Naive B cell (primary cell): Measurements from ENCODE around the gene TTC8. TPM values are rescaled to one million over a fixed set of nuclear protein-coding genes. Genes with fewer than 3 reads are reported as not detected.

Experiments used
- ATAC-seq, 2 donors: fragments of 150-1000 bp; cut with Tn5 transposase; 2 replicates each; pipeline ENCODE4 v1.10.0; 2021; ENCODE audit warnings: low read depth in 2 of 2, mild to moderate bottlenecking in 2 of 2, moderate library complexity in 2 of 2
- DNase-seq: peaks from one replicate; pipeline ENCODE4 v3.0.0; 2022
- H3K27ac Mint-ChIP-seq, 6 donors: one replicate each; pipeline ENCODE4 v1.8.0; 2020 to 2022; ENCODE audit warnings: mild to moderate bottlenecking in 6 of 6, mixed read lengths in 6 of 6, moderate library complexity in 5 of 6, inconsistent platforms in 2 of 6
- H3K27me3 Mint-ChIP-seq, 3 donors: one replicate each; pipeline ENCODE4 v1.8.0; 2021 to 2022; ENCODE audit warnings: mixed read lengths in 3 of 3, mild to moderate bottlenecking in 1 of 3
- H3K36me3 Mint-ChIP-seq, 2 donors: one replicate each; pipeline ENCODE4 v1.8.0; 2020 to 2022; ENCODE audit warnings: mixed read lengths in 2 of 2, inconsistent platforms in 1 of 2, mild to moderate bottlenecking in 1 of 2
- H3K4me1 Mint-ChIP-seq, 3 donors: one replicate each; pipeline ENCODE4 v1.8.0; 2020 to 2022; ENCODE audit warnings: mixed read lengths in 3 of 3, inconsistent platforms in 1 of 3, mild to moderate bottlenecking in 1 of 3, moderate library complexity in 1 of 3
- H3K4me3 Mint-ChIP-seq, 8 donors: one replicate each; pipeline ENCODE4 v1.8.0; 2020 to 2022; ENCODE audit warnings: mild to moderate bottlenecking in 8 of 8, mixed read lengths in 8 of 8, moderate library complexity in 8 of 8, inconsistent platforms in 2 of 8
- H3K9me3 Mint-ChIP-seq, 7 donors: one replicate each; pipeline ENCODE4 v1.8.0; 2020 to 2022; ENCODE audit warnings: mixed read lengths in 7 of 7, mild to moderate bottlenecking in 5 of 7, inconsistent platforms in 2 of 7, moderate library complexity in 1 of 7
- polyA plus RNA-seq, 6 donors: library from polyadenylated mRNA; unstranded; fragments of 300-500 nt; fragmentation: Illumina TruSeq; gene quantifications; one replicate each; pipeline ENCODE4 v1.2.3, GENCODE V29; 2021; ENCODE audit warnings: low read depth in 6 of 6

Gene TTC8
- polyA plus RNA-seq, 6 donors from 2014 or later = 0.29 to 3.2 (median 1.3) TPM; not detected in 1

GRCh38 chr14:88901189-88901588 lies 76.7 kb downstream of the TTC8 start:
- H3K4me3 Mint-ChIP-seq = no peak overlapping the region
- peaks cover 15 to 26% (median 23%) of the 10 kb centered on the region in 3 donors for H3K27me3 Mint-ChIP-seq

GRCh38 chr14:88901991-88902390 lies 77.5 kb downstream of the TTC8 start:
- no peaks in the 10 kb centered on the region for H3K36me3 Mint-ChIP-seq
- H3K4me1 Mint-ChIP-seq = no peaks in the 10 kb centered on the region
- peaks cover 15 to 26% (median 23%) of the 10 kb centered on the region in 3 donors for H3K27me3 Mint-ChIP-seq
- peaks cover 0 to 19% (median 4%) of the 10 kb centered on the region in 7 donors for H3K9me3 Mint-ChIP-seq
- DNase-seq (no peak), ATAC-seq (no peak)
- no peak overlapping the region for H3K27ac Mint-ChIP-seq
- H3K4me3 Mint-ChIP-seq = no peak overlapping the region

More at GRCh38 chr14:88901189-88901588, 76.7 kb downstream of the TTC8 start:
- no peak for ATAC-seq
- no peaks in the 10 kb centered on the region for H3K36me3 Mint-ChIP-seq
- no peak for DNase-seq
- H3K4me1 Mint-ChIP-seq = no peaks in the 10 kb centered on the region
- H3K9me3 Mint-ChIP-seq = peaks cover 0 to 11% (median 2%) of the 10 kb centered on the region in 7 donors
- H3K27ac Mint-ChIP-seq = no peak overlapping the region

GRCh38 chr14:88902850-88903249 lies 78.4 kb downstream of the TTC8 start:
- no peaks in the 10 kb centered on the region for H3K4me1 Mint-ChIP-seq
- no peak overlapping the region for H3K27ac Mint-ChIP-seq
- DNase-seq (no peak), ATAC-seq (no peak)
- peaks cover 0 to 22% (median 2%) of the 10 kb centered on the region in 7 donors for H3K9me3 Mint-ChIP-seq
- H3K4me3 Mint-ChIP-seq = no peak overlapping the region
- peaks cover 15 to 27% (median 23%) of the 10 kb centered on the region in 3 donors for H3K27me3 Mint-ChIP-seq
- H3K36me3 Mint-ChIP-seq = peaks cover 2 to 3% of the 10 kb centered on the region in 2 donors

DNA sequence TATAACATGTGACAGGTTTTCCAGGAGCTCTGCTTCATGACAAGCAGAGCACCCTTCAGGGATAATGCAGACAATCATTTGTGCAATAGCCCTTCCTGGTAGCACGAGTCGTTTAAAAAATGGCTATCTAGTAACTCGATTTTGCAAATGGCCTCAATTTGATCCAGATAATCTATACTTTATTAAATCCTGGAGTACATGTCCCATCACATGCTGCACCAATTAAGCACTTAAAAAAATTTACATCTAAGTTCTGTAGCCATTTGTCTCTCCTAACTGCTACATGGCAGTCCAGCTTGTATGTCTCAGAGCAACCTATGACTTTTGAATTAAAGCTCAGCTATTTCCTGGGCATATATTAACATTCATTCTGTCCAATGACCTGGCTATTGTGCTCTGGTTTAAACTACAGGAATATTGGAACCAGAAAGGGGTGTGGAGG lies 79.8 kb downstream of the TTC8 start:
- no peak overlapping the region for H3K4me3 Mint-ChIP-seq
- H3K27me3 Mint-ChIP-seq = peaks cover 15 to 32% (median 23%) of the 10 kb centered on the region in 3 donors

GRCh38 chr14:88904864-88905263 lies 80.4 kb downstream of the TTC8 start:
- peaks cover 15 to 32% (median 23%) of the 10 kb centered on the region in 3 donors for H3K27me3 Mint-ChIP-seq
- peaks cover 7 to 8% of the 10 kb centered on the region in 2 donors for H3K36me3 Mint-ChIP-seq
- ATAC-seq (no peak), DNase-seq (no peak)
- no peaks in the 10 kb centered on the region for H3K4me1 Mint-ChIP-seq
- H3K4me3 Mint-ChIP-seq = no peak overlapping the region
- peaks cover 0 to 34% (median 10%) of the 10 kb centered on the region in 7 donors for H3K9me3 Mint-ChIP-seq
- H3K27ac Mint-ChIP-seq = no peak overlapping the region

More for the DNA sequence above, 79.8 kb downstream of the TTC8 start:
- Mint-ChIP-seq H3K27ac (no peak overlapping the region), H3K9me3 (peaks cover 0 to 34% (median 10%) of the 10 kb centered on the region in 7 donors), H3K36me3 (peaks cover 7 to 8% of the 10 kb centered on the region in 2 donors), H3K4me1 (no peaks in the 10 kb centered on the region)
- DNase-seq = no peak
- ATAC-seq = no peak

DNA sequence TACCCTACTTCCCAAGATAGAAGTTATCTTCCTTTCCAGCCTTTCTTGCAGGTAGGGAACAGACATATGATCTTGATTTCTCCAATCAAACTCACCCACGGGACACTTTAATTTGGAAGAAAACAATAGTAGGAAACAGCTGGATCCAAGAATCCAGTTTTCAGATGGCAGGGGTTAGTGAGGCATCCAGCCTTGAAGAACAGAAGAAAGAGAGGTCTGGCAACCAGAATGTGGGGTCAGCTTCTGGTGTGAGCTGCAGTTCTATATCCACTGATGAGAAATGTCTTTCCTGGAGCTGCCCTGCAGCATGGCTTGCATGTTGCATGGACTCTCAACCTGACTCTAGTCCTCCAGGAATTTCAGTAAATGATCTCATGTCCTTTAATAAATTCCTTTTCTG lies 83.8 kb downstream of the TTC8 start:
- no peak overlapping the region for H3K4me3 Mint-ChIP-seq

GRCh38 chr14:88910386-88910785 lies 85.9 kb downstream of the TTC8 start:
- H3K4me1 Mint-ChIP-seq = no peaks in the 10 kb centered on the region
- peaks cover 0 to 13% (median 6%) of the 10 kb centered on the region in 3 donors for H3K27me3 Mint-ChIP-seq
- DNase-seq (no peak), ATAC-seq (no peak)
- H3K4me3 Mint-ChIP-seq = peak overlapping the region in 1 of 8 donors; percentile 7
- H3K9me3 Mint-ChIP-seq = peaks cover 0 to 34% (median 10%) of the 10 kb centered on the region in 7 donors
- no peak overlapping the region for H3K27ac Mint-ChIP-seq
- peaks cover 7 to 8% of the 10 kb centered on the region in 2 donors for H3K36me3 Mint-ChIP-seq

More for the DNA sequence above, 83.8 kb downstream of the TTC8 start:
- ATAC-seq (no peak), DNase-seq (no peak)
- no peaks in the 10 kb centered on the region for H3K4me1 Mint-ChIP-seq
- peaks cover 7 to 8% of the 10 kb centered on the region in 2 donors for H3K36me3 Mint-ChIP-seq
- peaks cover 0 to 34% (median 10%) of the 10 kb centered on the region in 7 donors for H3K9me3 Mint-ChIP-seq
- peaks cover under 1 to 12% (median 6%) of the 10 kb centered on the region in 3 donors for H3K27me3 Mint-ChIP-seq
- no peak overlapping the region for H3K27ac Mint-ChIP-seq

GRCh38 chr14:88911809-88912208 lies 87.4 kb downstream of the TTC8 start:
- no peak overlapping the region for H3K27ac Mint-ChIP-seq
- no peaks in the 10 kb centered on the region for H3K4me1 Mint-ChIP-seq
- no peak overlapping the region for H3K4me3 Mint-ChIP-seq
- peaks cover 0 to 13% (median 13%) of the 10 kb centered on the region in 3 donors for H3K27me3 Mint-ChIP-seq
- peaks cover 0 to 22% (median 6%) of the 10 kb centered on the region in 7 donors for H3K9me3 Mint-ChIP-seq
- DNase-seq (no peak), ATAC-seq (no peak)
- peaks cover 7 to 8% of the 10 kb centered on the region in 2 donors for H3K36me3 Mint-ChIP-seq

DNA sequence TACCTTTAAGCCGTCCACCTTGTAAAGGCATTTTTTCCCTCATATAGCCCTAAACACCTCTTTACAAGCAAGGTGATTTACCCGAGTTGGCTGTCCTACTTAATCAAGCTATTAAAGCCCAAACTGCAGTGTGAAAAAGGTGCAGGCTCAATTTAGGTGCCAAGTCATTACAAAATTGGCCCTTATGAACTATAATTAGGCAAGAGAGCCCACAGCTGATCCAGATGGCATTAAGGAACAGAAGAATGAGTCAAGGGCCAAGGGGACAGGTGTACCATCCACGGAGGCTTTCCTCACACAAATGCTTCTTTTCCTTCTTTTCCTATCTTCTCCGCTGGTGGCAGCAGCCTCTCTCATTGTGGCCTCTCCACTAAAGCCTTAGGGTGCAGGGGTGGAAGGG lies 90.5 kb downstream of the TTC8 start:
- Mint-ChIP-seq H3K4me1 (no peaks in the 10 kb centered on the region), H3K27me3 (peaks cover 6 to 16% (median 7%) of the 10 kb centered on the region in 3 donors), H3K27ac (no peak overlapping the region), H3K4me3 (no peak overlapping the region), H3K36me3 (no peaks in the 10 kb centered on the region), H3K9me3 (peaks cover 0 to 4% (median 0%) of the 10 kb centered on the region in 7 donors)
- DNase-seq (no peak), ATAC-seq (no peak)

GRCh38 chr14:88919502-88919901 lies 95.1 kb downstream of the TTC8 start:
- ATAC-seq (no peak), DNase-seq (no peak)
- Mint-ChIP-seq H3K27me3 (peaks cover 6 to 18% (median 8%) of the 10 kb centered on the region in 3 donors), H3K9me3 (peaks cover 0 to 10% (median 6%) of the 10 kb centered on the region in 7 donors), H3K27ac (no peak overlapping the region), H3K4me1 (no peaks in the 10 kb centered on the region), H3K36me3 (no peaks in the 10 kb centered on the region), H3K4me3 (no peak overlapping the region)

Other genes starting within 250 kb of the TTC8 start
- 1 to 10 TPM in 2 of 6 donors, under 1 TPM in 4; 0.31 to 1.3 (median 0.84) TPM for gene EML5, start 31.7 kb upstream of the TTC8 start, polyA plus RNA-seq